Measurements from ENCODE around the gene TMEM88.
A peak's percentile ranks its signal among the peaks of the same experiment; 100 is the strongest.
"Not testable (repeated sequence)": the region's sequence is repeated elsewhere in the genome, so short reads cannot be mapped to it uniquely, and the experiment has no call there.

Gene TMEM88

DNA sequence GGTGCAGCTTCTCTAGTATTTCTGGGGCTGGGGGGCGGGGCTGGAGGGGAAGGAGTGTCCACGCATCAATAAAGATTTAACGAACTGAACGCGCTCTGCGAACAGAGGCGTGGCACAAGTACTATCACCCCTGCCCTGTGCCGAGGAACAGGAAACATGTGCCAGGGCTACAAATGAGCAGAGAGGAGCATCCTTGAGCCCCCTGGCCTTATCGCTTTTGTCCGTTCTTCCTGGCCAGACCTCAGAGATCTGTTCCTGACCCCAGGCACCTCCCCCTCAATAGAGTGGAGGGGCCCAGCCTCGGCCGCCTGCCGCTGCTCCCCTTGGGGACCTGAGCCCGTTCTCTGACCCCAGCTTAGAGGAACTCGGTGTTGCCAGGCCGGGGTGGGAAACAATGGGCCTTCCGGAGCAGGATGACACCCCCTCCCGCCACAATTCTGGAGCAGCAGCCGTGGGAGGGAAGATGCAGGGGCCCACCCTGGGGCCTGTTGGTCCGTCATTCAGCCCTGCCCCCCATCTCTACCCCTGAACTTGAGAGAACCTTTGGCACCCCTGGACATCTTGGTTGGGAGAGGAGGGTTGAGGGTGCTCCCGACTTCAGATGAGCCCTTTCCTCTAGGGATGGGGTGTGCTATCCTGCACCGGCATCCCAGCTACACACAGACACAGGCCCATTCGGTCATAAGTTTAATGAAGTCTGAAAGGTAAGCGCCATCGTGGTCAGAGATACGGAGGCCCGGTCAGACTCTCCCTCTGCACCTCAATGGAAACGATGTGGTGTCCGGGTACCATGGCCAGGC, 1.3 kb downstream of the TMEM88 start:
- DNase-seq (ENCODE audit: low spot score): no peak

DNA sequence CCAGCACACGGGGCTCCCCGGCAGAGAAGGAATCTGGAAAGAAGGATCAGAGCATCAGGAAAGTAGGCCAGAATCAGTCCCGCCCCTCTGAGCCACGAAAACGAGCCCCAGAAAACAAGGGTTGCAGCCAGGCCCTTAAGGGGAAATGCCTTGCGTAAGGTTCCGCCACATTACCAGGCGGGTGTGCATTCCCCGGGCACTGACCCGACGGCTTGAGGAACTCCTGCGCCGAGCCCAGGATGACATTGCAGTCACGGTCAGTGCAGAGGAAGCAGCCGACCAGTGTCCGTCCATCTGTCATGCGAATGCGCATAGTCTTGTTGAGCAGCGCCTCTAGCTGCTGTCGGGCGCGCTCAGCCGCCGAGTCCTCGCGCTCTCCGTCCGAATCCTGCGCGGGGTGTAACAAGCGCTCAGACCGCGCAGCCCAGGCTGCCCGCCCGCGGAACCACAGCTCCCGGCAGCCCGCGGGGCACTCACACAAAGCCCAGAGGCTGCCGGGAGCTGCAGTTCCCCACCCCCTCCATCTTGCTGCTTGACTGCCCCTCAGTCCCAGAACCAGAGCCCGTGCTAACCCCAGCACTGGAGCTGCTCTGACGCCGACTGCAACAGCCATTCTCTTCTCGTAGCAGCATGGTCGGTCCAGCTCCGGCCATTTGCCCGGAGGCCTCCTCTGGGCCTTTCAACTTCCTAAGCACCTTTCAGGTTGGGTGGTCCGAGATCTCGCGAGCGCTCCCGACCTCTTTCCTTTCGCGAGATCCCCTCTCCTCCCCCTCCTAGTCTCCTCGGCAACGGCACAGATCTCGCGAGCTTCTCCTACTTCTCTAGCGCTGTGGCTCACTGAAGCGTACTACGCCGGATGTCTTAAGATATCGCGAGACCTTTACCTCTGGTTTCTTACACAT, 2.2 kb downstream of the TMEM88 start, which contains the start of gene NAA38:
Gene NAA38, minus strand, starts transcription at position 749 of the 902 bp plus-strand sequence. Its CDS starts 96 bp downstream, at position 653.
- peak; percentile 99 for DNase-seq (ENCODE audit: low spot score)

GRCh38 chr17:7857713-7858521, 3.1 kb downstream of the TMEM88 start, which contains the start of gene CYB5D1:
Gene CYB5D1 (plus strand): TSS chr17:7858003. CDS start chr17:7858135, 132 bp downstream.
- DNase-seq (ENCODE audit: low spot score): peak; percentile 95

- no peak for DNase-seq (ENCODE audit: low spot score)
Measured at GRCh38 chr17:7858522-7858810, 3.6 kb downstream of the TMEM88 start.

GRCh38 chr17:7859028-7859427, 4.2 kb downstream of the TMEM88 start:
- DNase-seq (ENCODE audit: low spot score): no peak

DNA sequence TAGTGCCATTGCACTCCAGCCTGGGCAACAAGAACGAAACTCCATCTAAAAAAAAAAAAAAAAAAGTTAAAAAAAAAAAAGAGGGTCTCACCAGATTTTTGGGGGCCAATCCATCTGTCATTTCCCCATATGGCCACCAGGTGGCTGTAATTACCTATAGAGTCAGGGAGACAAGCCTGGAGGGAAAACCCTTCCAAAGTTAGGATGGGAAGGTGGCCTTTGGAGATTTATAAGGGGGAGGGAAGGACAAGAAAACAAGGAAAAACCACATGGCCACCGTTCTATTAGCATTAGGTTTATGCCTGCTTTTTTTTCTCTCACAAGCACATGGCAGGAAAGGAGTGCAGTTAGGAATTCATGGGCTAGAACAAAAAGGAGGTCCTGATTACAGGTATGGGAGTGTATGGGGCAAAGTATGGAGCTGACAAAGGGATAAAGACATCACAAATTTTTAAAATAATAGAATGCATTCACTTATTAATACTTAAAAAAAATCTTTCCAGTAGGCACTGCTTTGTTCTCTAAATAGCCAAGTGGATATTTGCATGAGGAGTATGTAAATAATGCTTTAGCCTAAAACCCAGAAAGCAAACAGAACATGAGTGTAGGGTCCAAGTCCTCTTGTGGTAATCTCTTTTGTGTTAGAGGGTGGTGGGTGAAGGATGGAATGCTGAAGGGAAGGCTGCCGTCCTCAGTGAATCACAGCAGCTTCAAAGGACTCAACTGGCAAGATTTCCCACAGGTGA, 8.0 kb downstream of the TMEM88 start:
- DNase-seq (ENCODE audit: low spot score): no peak

- not testable (repeated sequence) for DNase-seq (ENCODE audit: low spot score)
Measured at GRCh38 chr17:7864384-7864783, 9.5 kb downstream of the TMEM88 start.

- no peak for DNase-seq (ENCODE audit: low spot score)
Measured at GRCh38 chr17:7864995-7865650, 10.3 kb downstream of the TMEM88 start.

DNA sequence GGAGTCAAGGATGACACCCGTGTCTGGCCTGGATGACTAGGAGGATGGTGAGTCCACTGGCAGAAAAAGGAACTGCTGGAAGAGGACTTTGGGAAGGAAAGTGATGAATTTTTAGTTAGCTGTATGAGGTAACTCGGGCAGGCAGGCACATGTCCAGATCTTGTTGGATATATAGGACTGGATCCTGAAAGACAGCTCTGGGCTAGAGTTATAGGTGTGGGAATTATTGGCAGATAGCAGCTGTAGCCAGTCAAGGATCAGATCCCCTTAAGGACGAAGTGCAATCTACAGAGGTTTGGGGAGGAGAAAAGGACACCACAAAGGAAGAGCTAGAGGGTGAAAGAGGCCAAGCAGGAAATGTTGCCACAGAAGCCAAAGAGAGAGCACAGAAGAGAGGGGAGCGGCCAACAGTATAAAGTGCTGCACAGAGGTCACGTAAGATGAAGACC, 13.0 kb downstream of the TMEM88 start:
- no peak for DNase-seq (ENCODE audit: low spot score)

DNA sequence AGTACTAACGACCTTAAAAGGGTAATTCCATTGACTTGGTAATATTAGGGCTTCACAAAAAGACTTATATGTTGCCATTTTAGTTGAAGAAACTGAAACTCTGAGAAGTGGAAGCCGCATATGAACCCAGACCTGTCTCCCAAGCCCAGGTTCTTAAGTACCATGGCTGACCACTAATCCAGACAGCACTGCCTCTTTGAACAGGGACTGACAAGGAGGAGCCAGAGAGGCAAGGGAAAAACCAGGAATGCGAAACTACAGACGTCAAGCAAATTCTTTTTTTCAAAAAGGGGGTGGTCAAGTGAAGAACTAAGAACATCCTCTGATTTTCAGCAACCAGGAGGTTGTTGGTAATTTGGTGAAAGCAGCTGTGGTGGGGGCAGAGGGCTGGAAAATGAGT, 18.2 kb downstream of the TMEM88 start:
- no peak for DNase-seq (ENCODE audit: low spot score)

DNA sequence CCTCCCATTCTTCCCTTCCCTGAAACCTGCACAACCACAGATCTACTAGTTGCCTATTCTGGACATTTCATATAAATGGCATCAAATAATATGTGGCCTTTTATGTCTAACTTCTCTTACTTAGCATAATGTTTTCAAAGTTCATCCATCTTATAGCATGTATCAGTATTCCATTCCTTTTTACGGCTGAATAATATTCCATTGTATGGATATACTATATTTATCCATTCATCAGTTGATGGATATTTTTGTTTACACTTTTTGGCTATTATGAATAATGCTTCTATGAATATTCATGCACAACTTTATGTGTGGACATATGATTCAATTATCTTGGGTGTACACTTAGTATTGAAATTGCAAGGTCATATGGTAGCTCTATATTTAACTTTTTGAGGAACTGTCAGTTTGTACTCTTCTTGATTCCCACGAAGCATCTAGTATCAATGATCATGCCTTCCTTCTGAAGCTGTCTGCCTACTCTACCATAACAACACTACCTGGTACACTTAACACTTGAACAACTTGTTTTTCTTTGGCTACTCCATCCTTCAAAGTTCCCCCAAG, 21.0 kb downstream of the TMEM88 start:
- DNase-seq (ENCODE audit: low spot score): no peak

DNA sequence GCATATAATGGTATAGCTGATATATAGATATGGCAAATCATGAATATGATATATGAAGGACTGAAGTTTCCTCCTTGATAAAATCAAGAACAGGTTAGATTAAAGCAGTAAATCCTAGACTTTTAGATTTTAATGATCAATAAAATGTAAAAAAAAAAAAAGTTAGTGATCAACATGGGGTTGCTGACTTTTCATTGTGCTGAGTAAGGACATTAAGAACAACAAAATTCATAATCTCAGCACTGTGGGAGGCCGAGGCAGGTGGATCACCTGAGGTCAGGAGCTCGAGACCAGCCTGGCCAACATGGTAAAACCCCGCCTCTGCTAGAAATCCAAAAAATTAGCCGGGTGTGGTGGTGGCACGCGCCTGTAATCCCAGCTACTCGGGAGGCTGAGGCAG, 23.4 kb downstream of the TMEM88 start:
- no peak for DNase-seq (ENCODE audit: low spot score)

DNA sequence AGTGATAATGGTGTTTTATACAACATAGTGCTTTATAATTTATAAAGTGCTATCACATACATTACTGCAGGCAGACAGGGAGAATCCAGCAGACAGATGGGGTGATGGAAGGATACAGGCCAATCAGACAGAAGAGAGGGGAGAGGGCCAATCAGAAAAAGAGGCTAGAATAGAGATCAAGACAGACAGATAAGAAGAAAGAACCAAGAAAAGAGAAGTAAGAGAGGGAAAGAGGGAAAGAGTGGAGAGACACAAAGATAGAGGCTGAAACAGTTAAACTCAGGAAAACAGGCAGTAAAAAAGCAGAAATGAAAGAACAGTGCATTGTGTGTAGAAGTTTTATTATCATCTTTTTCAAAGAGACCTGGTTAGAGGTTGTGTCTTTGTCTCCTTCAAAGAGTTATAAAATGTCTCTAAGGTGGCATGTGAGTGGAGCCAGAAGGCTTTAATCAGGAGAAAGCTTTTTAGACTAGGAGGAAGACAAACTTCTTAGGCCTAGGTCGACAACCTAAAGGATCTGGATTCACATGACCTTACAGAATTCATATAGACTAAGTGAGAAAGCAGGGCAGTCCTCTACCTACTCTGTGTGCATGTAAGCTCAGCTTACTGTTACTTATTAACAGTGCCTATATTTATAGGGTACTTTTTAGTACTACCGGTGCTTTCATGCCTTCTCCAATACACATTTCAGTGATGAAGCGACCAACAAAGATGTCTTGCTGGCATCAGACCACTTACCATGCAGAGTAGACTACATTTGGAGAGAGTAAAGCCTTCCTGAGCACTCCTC, 25.4 kb downstream of the TMEM88 start:
- DNase-seq (ENCODE audit: low spot score): no peak

GRCh38 chr17:7881276-7882054, 26.6 kb downstream of the TMEM88 start:
- peak; percentile 72 for DNase-seq (ENCODE audit: low spot score)

DNA sequence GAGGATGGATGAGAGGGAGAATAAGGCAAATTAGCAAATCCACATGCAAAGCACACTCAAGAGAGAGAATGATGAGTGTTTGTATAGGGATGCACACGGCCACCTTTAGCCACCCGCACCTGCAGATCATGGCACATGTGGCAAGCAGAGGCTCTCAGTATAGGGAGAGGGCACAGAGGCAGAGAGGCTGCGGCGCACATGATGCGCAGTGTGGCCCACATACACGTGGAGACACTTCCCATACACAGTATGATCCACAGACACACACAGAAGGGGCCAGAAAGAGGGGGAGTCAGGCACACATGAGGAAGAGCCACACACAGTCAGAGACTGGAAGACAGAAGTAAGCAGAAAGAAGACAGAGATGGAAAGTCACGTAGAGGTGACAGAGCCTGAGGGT, 27.2 kb downstream of the TMEM88 start:
- DNase-seq (ENCODE audit: low spot score): no peak

GRCh38 chr17:7882629-7883028, 27.8 kb downstream of the TMEM88 start:
- DNase-seq (ENCODE audit: low spot score): no peak

- DNase-seq (ENCODE audit: low spot score): no peak
Measured at GRCh38 chr17:7883781-7884386, 29.0 kb downstream of the TMEM88 start.

GRCh38 chr17:7884581-7885366, 29.9 kb downstream of the TMEM88 start:
- no peak for DNase-seq (ENCODE audit: low spot score)
